ENCODE data around the gene MAML2.

The MAML2 gene

DNA sequence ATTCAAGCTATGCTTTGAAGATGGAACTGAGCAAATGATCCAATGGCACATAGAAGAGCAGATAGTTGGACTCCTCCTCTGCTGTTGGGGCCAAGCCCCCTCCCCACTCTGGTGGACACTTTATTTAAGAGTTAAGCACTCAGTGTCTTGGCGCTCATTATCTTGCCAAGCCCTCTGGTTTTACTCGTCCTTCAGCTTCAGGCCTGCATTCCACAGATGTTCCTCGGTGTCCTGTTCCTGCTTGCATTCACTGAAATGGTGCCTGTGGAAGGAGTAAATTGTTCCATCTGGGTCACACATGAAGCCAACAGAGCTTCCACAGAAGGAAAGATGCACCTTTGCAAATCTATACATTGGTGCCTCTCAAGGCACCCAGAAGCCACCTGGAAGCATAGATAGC lies 26.1 kb downstream of the MAML2 start:
- DNase-seq, result no peak

DNA sequence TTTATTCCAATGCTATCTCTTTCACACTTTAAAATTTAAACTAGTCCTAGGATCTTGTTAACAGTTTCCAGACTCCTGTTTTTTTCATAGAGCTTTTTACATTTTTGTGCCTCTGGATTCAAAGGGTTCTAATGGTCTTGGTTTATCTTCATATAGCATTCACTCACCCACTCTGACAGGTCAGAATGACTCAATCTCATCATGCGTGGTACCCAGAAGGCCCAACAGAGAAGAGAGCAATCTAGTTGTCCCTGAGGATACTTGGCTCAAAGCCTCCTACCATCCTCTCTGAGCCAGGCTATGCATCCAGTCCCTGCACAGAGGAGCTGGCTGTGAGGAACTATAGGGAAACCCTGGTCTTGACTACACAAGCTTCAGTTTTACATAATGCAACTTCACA lies 27.5 kb downstream of the MAML2 start:
- no peak for DNase-seq

DNA sequence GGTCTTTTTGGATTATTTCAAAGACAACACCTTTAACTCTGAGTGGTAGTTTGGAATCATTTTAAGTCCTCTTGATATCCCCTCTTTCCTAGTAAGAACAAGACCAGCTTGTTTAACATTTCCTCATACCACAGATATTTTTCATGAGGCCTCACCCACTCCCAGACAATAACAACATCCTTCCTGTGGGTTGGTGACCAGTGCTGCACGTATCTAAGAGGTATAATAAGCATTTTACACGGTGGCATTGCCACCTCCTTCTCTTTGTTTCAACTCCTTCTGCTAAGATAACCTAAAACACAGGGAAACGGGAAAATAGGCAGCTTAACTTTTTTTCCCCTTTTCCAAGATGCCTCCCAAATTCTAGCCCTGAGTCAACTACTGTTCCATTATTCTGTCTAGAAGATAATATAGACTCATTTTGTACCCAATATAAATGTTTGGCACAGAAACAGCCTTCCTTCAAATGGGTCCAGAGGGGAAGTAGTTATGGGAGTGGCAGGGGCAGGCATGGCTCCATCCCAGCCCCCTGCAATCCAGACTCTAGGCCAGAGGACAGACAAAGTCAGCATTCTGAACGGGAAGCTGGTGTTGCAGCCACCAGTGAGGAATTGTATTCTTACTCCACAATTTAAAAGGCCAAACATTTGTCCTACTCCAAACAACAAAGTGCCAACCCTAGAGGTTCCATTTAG lies 28.5 kb downstream of the MAML2 start:
- no peak for DNase-seq

DNA sequence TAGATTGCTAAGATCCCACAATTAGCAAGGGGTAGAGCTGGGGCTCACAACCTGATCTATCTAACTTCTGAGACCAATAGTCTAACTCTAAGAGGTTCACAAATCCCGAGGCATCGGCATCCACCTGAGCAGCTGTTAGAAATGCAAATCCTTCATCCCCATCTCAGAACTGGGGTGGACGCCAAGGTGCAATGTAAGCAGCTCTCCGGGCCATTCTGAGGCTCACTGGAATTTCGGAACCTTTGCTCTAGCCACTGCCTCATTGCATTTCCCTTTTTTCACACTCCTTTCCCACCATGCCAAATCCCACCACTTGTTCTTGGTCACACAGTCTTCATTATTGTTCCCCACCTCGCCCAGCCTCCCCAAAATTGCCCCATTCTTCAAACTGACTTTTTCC lies 29.8 kb downstream of the MAML2 start:
- no peak for DNase-seq

DNA sequence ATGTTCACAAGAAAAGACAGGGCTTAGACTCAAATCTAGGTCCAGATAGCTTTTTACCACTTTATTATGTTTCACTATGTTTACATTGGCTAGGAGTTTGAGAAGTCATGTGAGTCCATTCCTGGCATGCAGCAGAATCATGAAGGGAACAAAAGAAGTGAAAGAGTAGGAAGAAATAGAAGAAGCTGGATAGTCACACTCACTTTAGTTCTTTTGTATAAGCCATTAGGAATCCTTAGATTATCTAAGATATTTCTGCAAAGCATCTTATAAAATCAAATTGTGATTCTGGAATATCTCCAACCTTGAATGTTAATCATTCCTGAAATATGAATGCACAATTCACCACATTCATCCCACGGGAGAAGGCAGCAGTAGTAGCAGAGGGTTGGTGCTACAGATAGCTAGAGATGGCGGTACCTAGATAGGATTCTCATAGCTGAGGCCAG lies 31.9 kb downstream of the MAML2 start:
- DNase-seq, result no peak

DNA sequence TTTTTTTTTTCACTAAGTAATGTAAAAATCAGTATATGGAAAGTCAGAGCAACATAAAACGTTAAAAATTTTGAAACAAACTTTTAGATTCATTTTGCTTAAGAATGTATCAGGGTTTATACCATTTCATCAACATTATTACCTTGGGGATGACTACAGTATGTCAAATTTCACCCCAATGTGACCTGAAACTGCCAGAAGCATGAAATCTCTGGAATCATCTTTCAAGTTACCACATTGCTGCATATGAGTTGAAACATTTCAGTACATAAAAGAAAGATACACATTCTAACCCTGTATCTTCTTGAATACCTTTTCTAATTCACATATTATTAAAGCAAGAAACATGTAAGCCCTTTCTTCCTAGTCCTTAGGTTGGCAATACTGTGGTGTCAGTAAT lies 32.8 kb downstream of the MAML2 start:
- no peak for DNase-seq

DNA sequence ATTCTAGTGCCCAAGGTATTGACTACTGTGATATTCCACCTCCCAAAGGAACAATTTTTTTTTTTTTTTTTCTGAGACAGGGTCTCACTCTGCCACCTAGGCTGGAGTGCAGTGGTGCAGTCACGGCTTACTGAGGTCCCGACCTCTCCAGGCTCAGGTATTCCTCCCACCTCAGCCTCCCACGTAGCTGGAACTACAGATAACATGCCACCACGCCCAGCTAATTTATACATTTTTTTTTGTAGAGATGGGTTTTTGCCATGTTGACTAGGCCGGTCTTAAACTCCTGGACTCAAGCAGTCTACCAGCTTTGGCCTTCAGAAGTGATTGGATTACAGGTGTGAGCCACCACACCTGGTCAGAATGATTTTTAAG lies 33.4 kb downstream of the MAML2 start:
- no peak for DNase-seq

DNA sequence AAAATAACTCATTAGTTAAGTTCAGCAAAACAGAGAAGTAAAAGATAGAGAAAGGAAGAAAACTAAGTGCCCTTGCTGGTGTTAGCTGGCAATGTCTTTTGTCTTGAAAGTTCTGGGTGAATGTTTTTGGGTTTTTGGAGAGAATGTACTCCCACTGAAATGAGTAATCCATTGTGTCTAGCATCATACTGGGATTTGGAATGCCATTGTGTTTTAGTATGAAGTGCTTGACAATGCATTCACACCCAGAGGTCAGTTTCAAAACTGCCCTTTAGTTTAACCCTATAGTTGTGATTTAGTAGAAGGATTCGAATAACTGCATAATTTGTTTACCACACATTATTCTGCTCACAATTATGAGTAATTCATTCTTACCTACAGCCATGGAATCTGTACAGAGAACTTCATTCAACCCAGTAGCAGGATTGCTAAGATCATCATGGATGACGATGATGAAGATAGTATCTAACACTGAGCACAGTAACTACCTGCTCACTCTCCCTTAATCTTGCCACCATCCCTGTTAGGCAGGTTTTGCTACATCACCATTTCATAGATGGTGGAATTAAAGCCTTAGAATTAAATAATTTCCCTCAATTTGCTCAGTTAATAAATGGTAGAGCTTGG lies 33.9 kb downstream of the MAML2 start:
- no peak for DNase-seq

DNA sequence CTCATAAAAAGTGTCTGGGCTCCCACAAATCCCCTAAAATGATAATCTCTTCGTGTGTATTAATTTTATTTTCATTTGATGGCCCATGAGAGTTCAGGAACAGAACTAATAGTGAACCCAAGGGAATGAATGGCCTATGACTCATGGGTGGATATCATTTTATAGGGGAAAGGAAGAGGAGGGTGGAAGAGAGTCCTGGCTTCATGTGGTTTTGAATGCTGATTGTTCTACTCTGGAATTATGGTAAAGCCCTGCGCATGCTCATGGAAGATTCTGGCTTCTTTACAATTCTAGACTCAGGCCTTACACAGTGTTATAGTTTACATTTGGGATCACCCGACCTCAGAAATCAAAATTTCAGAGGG lies 35.2 kb downstream of the MAML2 start:
- DNase-seq, result no peak

DNA sequence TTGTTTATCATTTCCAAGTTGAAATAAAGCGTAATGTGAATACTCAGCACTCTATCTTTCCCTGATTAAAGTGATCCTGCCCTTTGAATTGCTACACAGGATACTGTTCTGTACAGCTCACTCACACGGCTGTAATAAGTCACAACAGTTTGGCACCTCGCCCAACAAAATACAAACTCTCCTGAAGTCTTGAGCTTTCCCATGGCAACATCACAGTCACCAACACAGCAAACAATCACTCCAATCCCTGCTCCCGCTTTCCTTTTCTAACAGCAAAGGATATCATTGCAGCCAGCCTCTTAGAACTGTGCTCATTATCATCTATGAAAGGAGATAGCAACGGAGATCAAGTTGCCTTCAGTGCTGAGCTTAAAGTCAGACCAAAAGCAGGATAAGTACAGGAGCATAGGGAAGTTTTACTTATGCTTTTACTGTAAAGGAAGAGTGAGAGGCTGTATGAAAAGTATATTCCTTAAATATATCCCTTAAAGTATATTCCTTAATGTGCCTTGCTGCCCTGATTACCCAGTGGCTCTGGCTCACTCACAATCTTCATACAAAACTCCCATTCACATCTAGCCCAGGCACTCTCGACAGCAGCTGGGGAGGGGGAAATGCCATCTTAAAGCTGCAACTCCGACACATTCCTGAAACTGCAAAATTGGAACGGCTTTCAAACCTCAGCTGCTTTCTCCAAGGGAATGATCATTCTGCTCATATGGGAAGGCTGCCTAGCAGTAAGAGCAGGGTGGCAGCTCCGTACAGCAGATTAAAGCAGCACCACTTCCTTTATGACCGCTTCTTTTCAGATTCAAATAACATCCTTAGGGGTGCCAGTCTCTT lies 35.8 kb downstream of the MAML2 start:
- DNase-seq, result no peak

DNA sequence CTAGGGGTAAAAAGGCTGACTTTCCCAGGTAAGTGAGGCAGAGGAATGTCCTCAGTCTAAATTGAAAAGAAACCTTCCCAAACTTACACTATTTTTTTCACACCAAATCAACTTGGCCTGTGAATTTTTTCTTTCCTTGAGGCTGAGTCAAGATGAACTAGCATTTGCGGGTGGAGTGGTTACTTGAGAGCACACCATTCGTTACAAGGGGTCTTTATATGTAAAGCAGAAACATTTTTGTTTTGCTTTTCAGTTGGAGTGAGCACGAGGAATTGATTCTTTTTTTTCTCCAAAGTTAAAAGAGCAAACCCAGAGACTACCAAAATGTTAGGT lies 36.4 kb downstream of the MAML2 start:
- DNase-seq, result no peak

DNA sequence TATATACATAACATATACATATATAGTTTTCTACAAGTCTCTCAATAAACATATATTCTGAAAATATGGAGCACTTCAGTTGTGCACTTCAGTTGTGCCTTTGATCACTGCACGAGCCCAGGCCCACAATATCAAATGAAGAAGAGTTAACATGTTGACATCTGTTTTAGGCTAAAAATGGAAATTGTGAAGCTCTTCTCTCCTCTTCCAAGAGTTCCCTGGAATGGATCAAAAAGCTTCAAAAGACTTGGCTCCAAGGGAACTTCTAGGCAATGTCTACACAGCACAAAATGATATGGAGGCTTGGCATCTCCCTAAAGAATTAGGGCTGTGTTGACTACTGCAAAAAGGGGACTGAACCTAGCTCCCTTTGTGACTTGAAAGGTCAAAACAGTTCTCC lies 36.9 kb downstream of the MAML2 start:
- DNase-seq, result no peak

DNA sequence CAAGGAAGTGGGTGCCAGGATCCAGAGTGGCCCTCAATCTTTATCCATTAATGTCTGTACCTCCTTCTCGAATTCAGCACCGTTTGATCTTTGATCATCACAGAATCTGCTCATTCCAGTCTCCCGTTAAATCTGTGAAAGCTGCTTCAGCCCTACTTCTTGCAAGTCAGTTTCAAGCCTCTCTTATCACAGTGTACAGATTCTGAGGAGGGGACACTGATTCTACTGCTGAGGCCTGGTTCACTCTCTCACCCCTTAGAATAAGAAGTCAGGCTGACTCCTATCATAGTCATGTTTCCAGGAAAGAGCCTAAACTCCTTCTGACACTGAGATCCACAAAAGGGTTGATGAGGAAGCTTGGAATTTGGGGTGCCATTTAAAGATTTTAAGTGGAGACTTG lies 39.0 kb downstream of the MAML2 start:
- no peak for DNase-seq

DNA sequence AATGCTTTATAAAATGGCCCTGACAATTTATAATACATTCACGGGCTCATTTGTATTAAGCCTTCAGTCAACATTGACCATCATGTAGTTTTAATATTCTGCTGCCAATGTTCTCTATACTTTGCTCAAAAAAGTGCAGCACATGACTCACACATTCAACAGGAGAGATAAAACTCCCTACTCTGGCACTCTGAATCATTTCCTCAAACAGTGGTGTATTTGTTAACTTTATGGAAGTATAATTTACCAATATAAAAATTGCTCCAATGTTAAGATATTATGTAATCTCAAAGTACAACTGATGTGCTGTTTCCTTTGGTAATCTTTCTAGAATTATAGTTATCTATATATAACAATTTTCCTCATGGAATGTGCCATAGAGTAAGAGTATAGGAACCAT lies 39.9 kb downstream of the MAML2 start:
- no peak for DNase-seq

DNA sequence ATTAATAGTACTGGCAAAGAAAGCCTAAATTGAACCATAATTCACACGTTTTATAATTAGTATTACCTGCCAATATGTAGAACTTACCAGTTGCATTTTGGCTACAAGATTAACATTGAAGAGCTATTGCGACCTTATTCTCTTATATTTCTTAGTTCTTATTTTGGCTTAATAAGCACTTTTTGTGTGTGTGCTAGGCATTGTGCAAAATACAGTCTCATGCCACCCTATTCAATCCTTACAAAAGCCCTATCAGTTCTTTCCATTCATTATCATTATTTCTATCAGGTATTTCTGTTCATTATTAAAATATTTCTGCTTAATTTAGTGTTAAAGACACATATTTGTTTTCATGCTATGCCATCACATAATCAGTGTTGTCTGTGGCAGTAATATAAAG lies 41.2 kb downstream of the MAML2 start:
- DNase-seq, result no peak

DNA sequence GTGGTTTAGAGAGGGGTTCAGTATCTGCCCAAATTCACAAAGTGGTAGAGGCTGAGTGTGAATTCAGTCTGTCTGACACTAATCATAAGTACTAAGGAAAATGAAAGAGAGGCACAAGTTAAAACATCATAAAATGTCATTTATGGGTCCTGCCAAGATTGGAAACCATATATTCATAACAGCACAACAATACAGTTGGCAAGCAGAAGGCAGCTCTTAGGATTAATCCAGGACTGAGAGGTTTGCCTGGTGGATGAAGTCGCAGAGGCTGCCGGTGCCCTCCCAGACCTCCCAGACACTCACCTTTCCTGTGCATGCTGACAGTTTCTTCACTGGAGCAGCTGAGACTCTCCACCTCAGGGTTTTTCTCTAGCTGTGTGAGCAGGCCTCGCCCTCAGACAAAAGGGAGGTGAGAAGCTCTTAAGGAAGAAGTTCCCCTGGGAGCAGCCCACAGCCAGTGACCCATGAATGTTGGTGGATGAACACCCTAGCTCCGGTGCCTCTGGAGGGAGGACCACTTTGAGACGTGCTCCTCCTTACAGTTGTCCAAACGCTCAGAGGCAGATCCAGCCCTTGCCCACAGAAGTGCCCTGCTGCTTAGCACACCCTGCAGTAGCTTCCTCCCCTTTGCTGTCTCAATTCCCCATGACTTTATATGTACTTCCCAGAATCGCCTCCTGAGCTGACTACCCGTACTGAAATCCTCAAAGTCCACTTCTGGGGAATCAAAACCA lies 43.7 kb downstream of the MAML2 start:
- no peak for DNase-seq

DNA sequence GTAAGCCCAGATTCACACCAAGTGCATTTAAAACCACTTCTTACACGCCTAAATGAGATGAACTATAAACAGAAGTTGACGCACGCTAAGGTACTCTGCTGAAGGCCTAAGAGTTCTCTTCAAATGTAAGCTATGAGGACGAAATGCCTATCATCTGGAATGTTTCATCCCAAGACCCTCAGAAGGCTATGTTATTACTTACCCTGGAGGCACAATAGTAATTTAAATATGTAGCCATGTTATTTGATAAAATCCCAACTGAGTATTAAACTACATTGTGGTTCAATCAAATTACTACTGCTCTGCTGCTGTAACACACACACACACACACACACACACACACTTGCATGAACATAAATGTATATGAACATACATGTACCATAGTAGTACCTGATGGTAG lies 47.6 kb downstream of the MAML2 start:
- DNase-seq, result no peak

DNA sequence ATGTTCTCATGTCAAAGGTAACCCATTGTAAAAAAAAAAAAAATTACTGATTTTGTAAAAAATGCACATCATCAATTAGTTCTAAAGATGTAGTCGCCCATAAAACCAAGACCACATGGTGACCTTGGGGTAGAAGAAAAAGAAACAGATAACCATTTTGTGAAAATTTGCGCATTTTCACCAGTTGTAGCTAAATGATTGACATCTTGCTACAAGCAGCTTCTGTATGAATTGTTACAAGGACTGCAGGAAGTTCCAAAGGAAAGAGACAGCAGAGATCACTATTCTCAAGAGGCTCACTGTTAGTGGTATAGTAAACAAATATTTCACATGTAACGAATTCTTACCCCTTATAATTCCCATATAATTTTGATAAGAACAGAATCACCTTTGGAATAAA lies 48.7 kb downstream of the MAML2 start:
- DNase-seq, result no peak

DNA sequence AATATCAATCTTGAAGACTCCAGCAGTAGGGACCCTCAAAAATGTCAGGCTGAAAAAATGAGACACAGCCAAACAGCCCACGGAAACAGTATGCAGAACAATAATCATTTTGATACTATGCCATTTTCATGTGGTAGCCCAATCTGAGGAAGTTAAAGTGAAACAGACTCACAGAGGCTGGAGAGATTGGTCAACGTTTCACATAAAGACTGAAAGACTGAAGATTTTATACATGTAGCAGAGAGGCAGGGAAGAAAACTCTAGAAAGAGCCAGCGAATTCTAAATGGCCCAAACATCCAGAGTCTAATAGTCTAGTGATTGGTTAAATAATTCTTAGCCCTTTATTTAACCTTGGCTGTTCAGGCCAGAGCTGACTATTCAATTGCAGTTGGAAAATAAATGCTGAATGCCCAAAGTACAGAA lies 49.4 kb downstream of the MAML2 start:
- no peak for DNase-seq

DNA sequence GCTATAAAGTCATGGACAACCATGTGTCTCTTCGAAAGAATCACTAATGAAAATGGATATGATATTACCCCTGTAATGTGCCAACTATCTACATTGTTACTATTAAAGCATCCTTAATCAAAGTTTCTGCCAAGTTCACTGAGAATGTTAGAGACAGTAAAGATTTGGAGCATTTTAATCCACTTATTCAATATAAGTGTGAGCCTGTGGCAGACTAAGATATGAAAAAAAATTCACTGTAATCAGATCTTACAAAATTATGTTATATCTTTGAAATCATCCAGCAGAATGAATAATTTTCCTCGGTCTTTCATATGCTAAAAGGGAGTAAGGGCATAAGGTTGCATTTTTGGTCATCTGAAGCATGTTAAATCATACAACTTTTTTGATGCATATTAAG lies 49.9 kb downstream of the MAML2 start:
- DNase-seq, result no peak

DNA sequence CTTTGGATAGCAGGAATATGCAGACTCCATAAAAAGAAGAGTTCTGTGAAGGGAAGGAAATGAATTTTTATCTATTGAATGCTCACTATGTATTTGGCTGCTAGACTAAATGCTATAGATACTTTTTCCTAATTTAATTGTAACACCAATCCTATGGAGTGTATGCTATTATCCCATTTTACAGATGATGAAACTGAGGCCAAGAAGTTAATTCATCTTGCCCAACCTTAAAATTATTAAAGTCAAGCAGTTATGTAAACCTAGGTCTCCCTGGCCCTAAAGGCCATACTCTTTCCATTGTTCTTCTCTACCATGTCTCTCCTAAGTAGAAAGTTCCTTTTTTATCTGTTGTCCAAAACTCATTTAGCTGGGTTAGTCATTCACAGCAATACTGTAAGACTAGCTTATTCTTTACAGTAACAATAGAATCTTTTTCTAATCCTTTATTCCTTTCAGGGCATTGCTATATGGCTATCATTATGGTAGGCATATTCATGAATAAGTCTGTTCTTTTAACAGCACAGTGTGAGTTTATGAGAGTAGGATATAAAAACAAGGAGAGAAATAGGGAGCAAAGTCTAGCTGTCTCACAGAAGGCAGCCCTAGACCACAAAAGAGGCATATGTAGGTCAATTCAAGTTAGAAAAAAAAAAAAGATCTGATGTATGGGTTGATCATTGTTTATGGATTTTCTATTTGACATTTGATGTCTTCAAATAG lies 50.5 kb downstream of the MAML2 start:
- DNase-seq, result no peak

DNA sequence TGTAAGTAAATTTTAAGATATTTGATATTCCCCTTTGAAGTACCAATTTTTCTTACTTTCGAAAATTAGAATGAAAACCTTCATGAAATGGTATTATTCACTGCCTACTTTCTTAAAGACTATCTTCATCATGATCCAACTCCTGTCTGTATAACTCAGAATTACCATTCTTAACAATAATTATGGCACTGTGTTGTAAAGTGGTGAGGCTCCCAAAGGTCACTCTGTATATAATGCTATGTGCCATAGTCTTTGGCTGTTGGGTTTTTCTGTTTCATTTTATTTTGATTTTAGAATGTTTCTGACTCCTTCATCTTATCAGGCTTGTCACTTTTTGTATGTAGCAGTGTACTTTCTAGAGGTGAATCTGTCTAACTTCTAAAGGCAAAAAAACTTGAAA lies 52.4 kb downstream of the MAML2 start:
- DNase-seq, result no peak

DNA sequence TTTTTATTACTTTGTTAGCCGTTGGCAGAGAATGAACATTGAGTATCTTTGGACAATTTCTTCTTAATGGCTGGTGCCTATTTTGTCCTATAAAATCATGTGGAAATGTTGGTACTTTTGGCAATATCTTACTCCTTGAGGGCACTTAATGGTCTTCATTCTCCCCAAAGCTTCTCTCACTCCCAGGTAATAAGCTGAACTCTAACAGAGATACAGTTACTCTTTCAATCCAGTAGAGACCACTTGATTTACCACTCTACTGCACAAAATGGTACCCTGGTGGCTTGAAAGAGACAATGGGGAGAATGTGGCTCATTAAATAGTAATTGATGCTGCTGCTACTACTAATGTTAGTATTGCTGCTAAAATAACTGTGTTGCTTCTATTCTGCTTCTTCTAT lies 53.0 kb downstream of the MAML2 start:
- no peak for DNase-seq
